Occipital lobe (tissue), 2 donors: Measurements from ENCODE around the gene CDC5L. TPM values are rescaled to one million over a fixed set of nuclear protein-coding genes. Genes with fewer than 3 reads are reported as not detected.

Experiments
- DNase-seq: peaks from one replicate; lab custom pipeline; 2025; lab: John Stamatoyannopoulos, UW
- total RNA-seq: library from RNA; depleted of rRNA; stranded (reverse); fragments of >200 nt; gene quantifications from one replicate; pipeline ENCODE4 v1.2.3, GENCODE V29; 2014

The CDC5L gene
- total RNA-seq, 1 donor from 2014 or later = 55.7 TPM

- DNase-seq = no peak
These were observed 87.1 kb downstream of the CDC5L start for GRCh38 chr6:44474643-44475042.

- DNase-seq = no peak
These were observed 87.9 kb downstream of the CDC5L start for GRCh38 chr6:44475417-44475778.

GRCh38 chr6:44475779-44476434 is 88.4 kb downstream of the CDC5L start:
- peak; percentile 83 for DNase-seq

- no peak for DNase-seq
These were observed 89.3 kb downstream of the CDC5L start for GRCh38 chr6:44476849-44477248.

GRCh38 chr6:44477293-44477894 is 89.9 kb downstream of the CDC5L start:
- DNase-seq = no peak

- no peak for DNase-seq
These were observed 90.7 kb downstream of the CDC5L start for GRCh38 chr6:44478158-44478557.

GRCh38 chr6:44478591-44479254 is 91.2 kb downstream of the CDC5L start:
- DNase-seq = no peak

- DNase-seq = peak; percentile 52
These were observed 92.6 kb downstream of the CDC5L start for GRCh38 chr6:44480097-44480541.

GRCh38 chr6:44481056-44481455 is 93.5 kb downstream of the CDC5L start:
- DNase-seq = no peak

GRCh38 chr6:44481760-44482159 is 94.3 kb downstream of the CDC5L start:
- DNase-seq = no peak

- DNase-seq = no peak
These were observed 98.3 kb downstream of the CDC5L start for GRCh38 chr6:44485601-44486401.

GRCh38 chr6:44487002-44487401 is 99.5 kb downstream of the CDC5L start:
- no peak for DNase-seq

GRCh38 chr6:44487586-44487985 is 100.1 kb downstream of the CDC5L start:
- DNase-seq = no peak

- peak; percentile 28 for DNase-seq
These were observed 102.6 kb downstream of the CDC5L start for GRCh38 chr6:44489910-44490604.

- no peak for DNase-seq
These were observed 105.6 kb downstream of the CDC5L start for GRCh38 chr6:44493132-44493531.

GRCh38 chr6:44493593-44493992 is 106.1 kb downstream of the CDC5L start:
- no peak for DNase-seq

GRCh38 chr6:44494011-44494501 is 106.5 kb downstream of the CDC5L start:
- no peak for DNase-seq

- no peak for DNase-seq
These were observed 107.8 kb downstream of the CDC5L start for GRCh38 chr6:44495036-44495901.

- DNase-seq = no peak
These were observed 109.3 kb downstream of the CDC5L start for GRCh38 chr6:44496665-44497369.

- DNase-seq = no peak
These were observed 110.3 kb downstream of the CDC5L start for GRCh38 chr6:44497807-44498206.
